GM21423 (cell line): Measurements from ENCODE around the gene SRCIN1.

Experiments
- ATAC-seq: cut with Tn5 transposase; IDR thresholded peaks from one replicate; pipeline ENCODE4 v1.9.1; 2021; ENCODE audit warnings: mild to moderate bottlenecking, moderate library complexity; ENCODE audit not compliant: unreplicated experiment

SRCIN1 gene

GRCh38 chr17:38563362-38564253 is 42.1 kb downstream of the SRCIN1 start:
- no peak for ATAC-seq

- ATAC-seq, result no peak
Observed at GRCh38 chr17:38562903-38563302, 42.8 kb downstream of the SRCIN1 start.

DNA sequence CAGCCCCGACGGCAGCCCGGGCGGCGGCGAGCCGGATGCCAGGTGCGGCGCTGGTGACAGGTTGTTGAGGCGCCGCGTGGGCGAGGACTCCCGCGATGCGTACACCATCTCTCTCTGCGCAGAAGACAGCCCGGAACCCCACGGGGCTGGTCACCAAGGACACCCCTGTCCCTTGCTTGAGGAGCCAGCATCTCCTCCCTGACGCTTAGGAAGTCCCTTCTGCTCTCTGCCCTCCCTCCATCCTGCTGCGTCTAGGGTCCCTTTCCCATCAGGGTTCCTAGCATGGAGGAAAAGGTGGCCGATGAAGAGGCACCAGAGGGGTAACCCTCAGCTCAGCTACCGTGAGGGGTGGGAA is 43.6 kb downstream of the SRCIN1 start:
- no peak for ATAC-seq

DNA sequence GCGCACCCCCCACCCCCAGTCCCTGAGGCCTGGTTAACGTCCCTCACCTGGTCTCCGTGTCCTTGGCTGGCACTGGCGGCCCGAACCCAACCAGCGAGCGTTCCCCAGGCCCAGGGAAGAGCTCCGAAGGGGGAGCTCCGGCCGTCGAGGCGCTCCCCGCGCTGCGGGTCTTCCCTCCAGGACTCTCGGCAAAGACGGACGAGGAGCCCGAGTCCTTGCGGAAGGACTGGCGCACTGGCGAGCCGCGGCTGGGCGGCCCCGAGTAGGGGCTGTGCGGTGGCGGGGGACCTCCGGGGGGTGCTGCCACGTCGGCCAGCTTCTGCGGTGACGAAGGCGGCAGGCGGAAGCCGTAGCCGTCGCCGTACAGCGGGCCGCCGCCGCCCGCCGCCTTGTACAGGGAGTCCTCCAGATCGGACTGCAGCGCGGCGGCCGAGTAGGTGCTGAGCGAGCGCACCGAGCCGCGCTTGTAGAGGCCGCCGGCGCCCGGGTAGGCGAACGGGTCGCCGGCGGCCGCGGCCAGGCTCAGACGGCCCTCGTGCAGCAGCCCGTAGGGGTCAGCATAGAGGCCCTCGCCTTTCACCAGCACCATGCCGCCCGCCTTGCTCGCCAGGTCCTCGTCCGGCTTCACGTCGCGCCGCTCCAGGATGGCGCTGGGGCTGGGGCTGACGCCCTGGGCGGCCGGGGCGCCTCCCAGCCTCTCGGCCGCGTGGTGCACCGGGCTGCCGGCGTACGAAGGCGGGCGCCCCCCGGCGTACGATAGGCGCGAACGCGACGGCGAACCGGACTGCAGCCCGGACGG is 44.1 kb downstream of the SRCIN1 start:
- no peak for ATAC-seq

DNA sequence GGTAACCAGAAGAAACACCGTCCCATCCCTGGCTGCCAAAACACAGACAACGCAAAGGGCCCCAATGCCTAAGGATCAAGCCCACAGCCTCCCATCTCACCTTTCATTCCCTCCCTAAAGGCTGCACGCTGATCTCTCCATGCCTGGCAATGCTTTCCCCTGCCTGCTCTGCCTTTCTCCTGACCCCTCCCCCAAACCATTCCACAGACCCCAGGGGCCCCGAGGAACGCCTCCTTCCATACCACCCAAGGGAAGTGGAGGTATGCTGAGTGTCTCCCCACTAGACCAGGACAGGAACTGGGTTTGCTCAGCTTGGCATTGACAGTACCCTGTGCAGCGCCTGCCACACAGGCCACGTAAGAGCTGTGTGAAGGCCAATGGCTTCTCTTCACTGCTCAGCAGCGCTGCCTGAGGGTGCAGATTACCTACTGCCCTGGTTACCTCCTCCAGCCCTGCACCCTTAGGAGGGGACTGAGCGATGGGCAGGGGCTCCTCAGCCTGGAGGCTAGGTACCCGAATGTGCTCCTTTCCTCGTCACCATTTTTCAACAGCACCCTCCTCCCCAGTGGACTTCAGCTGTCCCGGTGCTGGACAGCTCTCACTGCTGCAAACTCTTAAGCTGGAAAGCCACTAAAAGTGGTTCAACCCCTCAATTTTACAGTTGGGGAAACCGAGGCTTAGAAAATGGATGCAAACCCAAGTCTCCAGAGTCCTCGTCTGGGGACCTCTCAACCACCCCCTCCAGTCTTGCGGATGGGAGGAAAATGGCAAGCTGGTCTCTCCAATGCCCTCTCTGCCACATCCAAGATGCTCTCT is 45.0 kb downstream of the SRCIN1 start:
- ATAC-seq, result no peak

DNA sequence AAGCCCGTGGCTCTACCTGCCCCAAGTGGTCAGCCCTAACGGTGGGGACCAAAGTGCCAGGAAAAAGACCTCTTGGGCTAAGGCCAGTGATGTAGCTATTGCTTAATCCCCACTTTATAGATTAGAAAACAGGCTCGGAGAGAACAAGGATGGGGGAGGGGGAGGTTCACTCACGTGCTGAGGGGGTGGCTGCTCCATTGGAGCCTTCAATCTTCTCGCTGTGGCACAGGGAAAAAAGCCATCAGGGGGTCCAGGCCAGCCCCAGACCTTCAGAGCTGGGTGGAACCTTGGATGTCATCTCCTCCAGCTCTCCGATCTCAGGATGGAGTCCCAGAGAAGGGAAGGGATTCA is 45.9 kb downstream of the SRCIN1 start:
- ATAC-seq, result no peak

DNA sequence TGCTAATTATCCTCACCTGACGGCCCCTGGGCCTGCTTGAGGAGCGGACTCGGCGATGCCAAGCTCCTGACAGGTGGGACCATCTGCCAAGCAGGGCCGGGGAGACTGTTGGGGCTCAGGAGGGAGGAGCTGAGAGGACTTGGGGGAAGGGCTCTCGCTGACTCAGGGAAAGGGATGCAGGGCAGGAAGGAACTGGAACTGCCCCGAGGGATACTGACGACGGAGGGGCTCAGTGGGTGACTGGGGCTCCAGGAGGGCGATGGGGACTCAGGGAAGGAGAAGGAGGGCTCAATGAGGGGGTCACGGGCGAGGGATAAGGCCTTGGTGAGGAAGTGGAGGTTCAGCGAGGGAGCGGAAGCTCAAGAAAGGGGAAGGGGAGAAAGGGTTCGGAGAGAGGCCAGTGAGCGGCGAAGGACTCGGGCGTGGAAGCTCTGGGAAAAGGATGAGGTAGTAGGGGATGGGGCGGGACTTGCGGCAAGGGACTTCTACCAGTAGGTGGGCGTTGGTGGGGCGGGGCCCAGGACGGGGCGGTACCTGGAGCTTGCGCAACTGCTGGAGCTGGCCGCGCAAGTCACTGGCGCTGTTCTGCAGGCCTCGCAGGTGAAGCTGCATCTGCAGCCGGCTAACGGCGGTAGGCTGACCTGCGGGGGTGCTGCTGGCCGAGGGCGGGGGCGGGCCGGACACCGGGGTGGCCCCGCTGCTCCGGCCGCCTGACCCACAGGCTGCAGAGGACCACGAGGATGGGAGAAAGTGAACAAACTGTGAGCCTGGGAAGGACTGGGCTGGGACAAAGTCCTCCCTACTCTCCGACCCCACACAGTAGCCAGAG is 46.5 kb downstream of the SRCIN1 start:
- ATAC-seq, result peak; percentile 61

- no peak for ATAC-seq
Observed at GRCh38 chr17:38558728-38559050, 47.1 kb downstream of the SRCIN1 start.

DNA sequence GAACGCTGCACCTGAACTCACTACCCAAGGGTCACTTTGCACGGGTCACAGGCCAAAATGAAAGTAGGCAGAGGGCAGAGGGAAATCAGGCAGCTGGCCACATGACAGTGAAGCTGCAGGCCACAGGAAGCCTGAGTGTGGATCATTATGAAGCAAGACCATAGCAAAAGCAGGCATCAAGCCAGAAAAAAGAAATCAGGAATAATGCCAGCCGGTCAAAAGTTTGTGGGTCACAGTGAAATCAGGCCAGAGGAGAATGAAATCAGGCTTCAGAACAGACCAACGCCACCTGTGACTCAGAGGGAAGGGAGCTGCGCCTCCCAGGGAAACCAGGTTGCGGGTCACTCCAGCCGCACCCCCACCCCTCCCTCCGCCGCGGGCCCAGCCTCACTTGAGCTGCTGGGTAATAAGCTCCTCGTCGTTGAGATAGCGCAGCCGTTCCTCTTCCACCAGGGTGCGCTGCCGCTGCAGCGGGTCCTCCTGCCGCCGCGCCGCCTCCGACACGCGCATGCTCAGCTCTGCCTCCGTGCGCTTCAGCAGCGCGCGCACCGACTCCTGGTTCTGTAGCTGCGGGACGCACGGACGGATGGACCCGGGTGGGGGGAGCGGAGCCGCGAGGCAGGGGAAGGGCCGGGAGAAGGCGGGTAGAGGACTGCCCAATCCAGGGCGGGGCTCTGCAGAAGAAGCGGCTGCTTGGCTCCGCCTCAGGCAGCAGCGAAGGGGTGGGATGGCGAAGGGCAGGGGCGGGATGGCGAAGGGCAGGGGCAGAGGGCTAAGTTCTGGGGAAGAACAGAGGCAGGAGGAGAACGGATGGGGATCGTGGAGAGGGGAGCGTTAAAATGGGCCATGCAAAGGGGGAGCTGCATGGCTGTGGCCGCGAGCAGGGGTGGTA is 47.7 kb downstream of the SRCIN1 start:
- ATAC-seq, result peak; percentile 54

DNA sequence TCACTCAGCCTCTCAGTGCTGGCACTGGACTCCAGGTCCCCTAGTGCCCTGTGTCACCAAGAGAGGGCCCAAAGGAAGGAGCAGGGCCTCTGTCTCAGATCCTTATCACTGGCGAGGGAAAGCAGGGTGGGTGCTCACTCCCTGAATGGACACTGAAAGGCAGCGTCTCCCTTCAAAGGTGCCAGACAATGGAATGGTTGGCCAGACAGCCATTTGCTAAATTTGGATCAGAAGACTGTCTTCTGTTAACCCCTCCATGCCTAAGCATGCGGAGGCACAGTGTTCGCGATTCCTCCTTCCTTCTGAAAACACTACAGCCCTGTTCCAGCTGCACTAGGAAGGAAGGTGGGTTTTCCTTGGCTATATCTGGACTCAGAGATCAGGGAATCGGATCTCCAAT is 48.4 kb downstream of the SRCIN1 start:
- no peak for ATAC-seq

DNA sequence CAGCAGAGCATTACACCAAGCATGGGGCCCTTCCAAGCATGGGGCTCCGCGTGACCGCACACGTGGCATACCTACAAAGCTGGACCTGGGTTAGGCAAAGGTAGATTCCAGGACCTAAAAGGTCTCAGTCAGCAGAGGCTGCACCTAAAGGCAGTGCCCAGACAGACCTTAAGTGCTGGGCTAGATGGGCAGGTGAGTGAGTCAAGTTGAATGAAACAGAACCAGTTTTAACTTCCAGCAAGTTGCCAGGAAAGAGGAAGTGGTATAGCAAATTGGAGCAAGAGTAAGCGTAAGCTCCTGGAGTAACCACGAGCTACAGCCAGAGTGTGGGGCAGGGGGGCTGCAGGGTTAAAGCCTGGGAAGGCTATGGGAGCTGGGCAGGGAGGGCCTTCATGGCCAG is 49.5 kb downstream of the SRCIN1 start:
- no peak for ATAC-seq

- ATAC-seq, result no peak
Observed at GRCh38 chr17:38554430-38555350, 51.1 kb downstream of the SRCIN1 start.

- no peak for ATAC-seq
Observed at GRCh38 chr17:38552343-38552742, 53.4 kb downstream of the SRCIN1 start.

DNA sequence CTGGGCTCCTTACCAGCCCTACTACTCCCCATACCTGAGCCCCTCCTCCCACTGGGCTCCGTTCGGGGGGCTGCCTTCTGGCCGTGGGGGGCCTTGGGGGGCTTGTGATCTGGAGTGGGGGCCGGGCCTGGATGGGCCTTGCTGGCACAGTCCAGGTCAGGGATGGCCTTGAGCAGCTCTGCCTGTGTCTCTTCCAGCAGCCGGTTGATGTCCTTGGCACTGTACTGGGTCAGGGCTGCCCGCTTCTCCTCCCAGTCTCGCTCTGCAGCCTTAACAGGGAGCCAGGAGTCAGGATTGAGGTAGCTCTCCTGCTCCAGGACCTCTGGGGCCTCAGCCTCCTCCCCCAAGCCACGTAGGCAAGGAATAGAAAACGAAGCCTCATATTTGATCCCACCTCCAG is 54.6 kb downstream of the SRCIN1 start:
- no peak for ATAC-seq

GRCh38 chr17:38550661-38551060 is 55.1 kb downstream of the SRCIN1 start:
- no peak for ATAC-seq

GRCh38 chr17:38549285-38549684 is 56.5 kb downstream of the SRCIN1 start:
- no peak for ATAC-seq

GRCh38 chr17:38547444-38547843 is 58.3 kb downstream of the SRCIN1 start:
- ATAC-seq, result no peak

DNA sequence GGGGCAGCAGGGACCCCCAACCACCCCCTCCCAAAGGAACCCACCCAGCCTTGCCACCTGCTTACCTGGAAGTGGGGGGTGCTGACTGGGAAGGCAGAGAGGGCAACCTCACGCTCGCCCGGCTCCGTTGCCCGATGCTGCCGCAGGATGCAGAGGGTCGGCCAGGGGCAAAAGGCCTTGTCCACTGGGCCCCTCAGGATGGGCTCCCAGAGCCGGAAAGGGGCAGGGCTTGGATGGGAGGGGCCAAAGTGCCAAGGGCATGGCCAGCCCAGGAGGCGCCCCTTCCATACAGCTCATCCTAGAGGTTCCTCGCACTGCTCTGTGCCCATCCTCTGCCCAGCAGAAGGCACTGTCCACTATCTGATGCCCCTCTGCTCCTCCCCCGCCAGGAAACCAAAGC is 59.4 kb downstream of the SRCIN1 start:
- no peak for ATAC-seq
